ENCODE data around the gene PIGN.

The PIGN gene

DNA sequence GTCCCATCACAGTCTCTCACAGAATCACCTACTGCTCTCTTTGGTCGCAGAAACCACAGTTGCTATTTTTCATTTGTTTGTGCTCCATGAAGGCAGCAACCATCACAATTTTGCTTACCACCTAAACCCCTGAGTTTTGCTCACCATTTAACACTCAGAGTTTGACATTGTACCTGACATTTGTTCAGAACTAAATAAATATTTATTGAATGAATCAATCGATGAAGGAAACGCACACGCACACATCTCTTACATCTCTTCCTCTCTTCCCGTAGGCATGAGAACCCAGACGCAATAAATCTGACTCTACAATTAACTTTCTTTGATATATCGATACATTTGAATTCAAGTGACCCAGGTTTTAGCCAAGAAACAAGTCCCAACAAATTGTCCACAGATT lies 188.5 kb downstream of the PIGN start:
- POLR2A ChIA-PET, result no interaction called here
- H3K4me1 ChIP-seq (ENCODE audit: control extremely low read depth in 1 of 4, control insufficient read depth in 4 of 4, insufficient read depth in 4 of 4, low read length in 3 of 4), result peaks cover 0 to 2% (median 0%) of the 10 kb centered on the region in 4 experiments

DNA sequence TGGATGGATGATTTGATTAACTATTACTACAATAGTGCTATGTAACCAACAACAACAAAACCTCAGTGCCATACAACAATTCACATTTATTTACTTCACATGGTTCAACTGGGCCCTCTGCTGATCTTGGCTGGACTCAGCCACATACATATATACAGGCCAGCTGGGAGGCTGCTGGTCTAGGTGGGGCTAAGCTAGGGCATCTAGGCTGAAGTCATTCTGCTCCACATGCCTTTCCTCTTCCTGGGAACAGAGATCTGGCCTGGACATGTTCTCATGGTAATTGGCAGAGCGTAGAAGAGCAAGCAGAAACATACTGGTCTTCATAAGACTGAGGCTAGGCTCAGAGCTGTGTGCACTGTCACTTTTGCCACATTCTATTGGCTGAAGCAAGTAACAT lies 191.2 kb downstream of the PIGN start:
- Histone ChIP-seq H3K27ac (ENCODE audit: insufficient read depth in 1 of 2, low read depth in 1 of 2, low read length in 2 of 2, poor library complexity in 1 of 2, severe bottlenecking in 2 of 2) (no peak overlapping the region), H3K36me3 (ENCODE audit: control insufficient read depth in 4 of 4, insufficient read depth in 4 of 4, low read length in 3 of 4) (no peaks in the 10 kb centered on the region), H3K9me3 (ENCODE audit: control extremely low read depth in 1 of 5, control insufficient read depth in 4 of 5, insufficient read depth in 2 of 5, low read depth in 1 of 5, low read length in 4 of 5) (no peaks in the 10 kb centered on the region), H3K4me3 (ENCODE audit: control insufficient read depth in 1 of 7, extremely low read depth in 1 of 7, insufficient read depth in 4 of 7, low read depth in 2 of 7, low read length in 6 of 7) (no peak overlapping the region), H3K4me1 (ENCODE audit: control extremely low read depth in 1 of 4, control insufficient read depth in 4 of 4, insufficient read depth in 4 of 4, low read length in 3 of 4) (peaks cover 0 to 17% (median 2%) of the 10 kb centered on the region in 4 experiments), H3K27me3 (replicated peaks in 2 of 5; ENCODE audit: control insufficient read depth in 4 of 5, insufficient read depth in 5 of 5, low read length in 4 of 5) (no peaks in the 10 kb centered on the region)
- no peak for DNase-seq
- CTCF ChIA-PET, result no interaction called here
- POLR2A ChIA-PET, result no interaction called here
- 100% methylated on average over 1 of the region's 1 CpG for WGBS (ENCODE audit: insufficient coverage)

More for the DNA sequence above, 188.5 kb downstream of the PIGN start:
- Histone ChIP-seq H3K36me3 (ENCODE audit: control insufficient read depth in 4 of 4, insufficient read depth in 4 of 4, low read length in 3 of 4) (no peaks in the 10 kb centered on the region), H3K9me3 (ENCODE audit: control extremely low read depth in 1 of 5, control insufficient read depth in 4 of 5, insufficient read depth in 2 of 5, low read depth in 1 of 5, low read length in 4 of 5) (peaks cover 0 to 5% (median 3%) of the 10 kb centered on the region in 5 experiments), H3K4me3 (ENCODE audit: control insufficient read depth in 1 of 7, extremely low read depth in 1 of 7, insufficient read depth in 4 of 7, low read depth in 2 of 7, low read length in 6 of 7) (no peak overlapping the region), H3K27me3 (replicated peaks in 2 of 5; ENCODE audit: control insufficient read depth in 4 of 5, insufficient read depth in 5 of 5, low read length in 4 of 5) (no peaks in the 10 kb centered on the region), H3K27ac (ENCODE audit: insufficient read depth in 1 of 2, low read depth in 1 of 2, low read length in 2 of 2, poor library complexity in 1 of 2, severe bottlenecking in 2 of 2) (no peak overlapping the region)
- CTCF ChIA-PET, result no interaction called here
- DNase-seq, result no peak
- WGBS (ENCODE audit: insufficient coverage), result 96% methylated on average over 6 of the region's 7 CpGs

DNA sequence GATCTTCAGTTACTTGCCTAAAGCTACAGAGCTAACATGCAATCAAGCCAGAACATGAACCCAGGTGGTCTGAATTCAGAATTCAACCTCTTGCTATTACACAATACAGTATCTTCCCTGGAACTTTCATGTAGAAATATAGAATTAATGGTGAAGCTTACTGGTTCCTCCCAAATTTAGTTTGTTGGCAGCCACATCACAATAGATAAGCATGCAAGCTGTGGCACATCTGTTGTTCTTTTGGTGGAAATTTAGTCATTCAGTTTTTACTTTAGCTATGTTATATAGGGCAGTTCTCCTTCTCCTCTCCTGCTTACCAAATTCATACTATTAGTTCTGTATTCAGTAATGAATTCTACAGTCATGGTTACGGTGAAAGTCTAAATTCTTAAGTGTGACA lies 193.0 kb downstream of the PIGN start:
- Histone ChIP-seq H3K36me3 (ENCODE audit: control insufficient read depth in 4 of 4, insufficient read depth in 4 of 4, low read length in 3 of 4) (no peaks in the 10 kb centered on the region), H3K4me1 (ENCODE audit: control extremely low read depth in 1 of 4, control insufficient read depth in 4 of 4, insufficient read depth in 4 of 4, low read length in 3 of 4) (peaks cover 0 to 17% (median 2%) of the 10 kb centered on the region in 4 experiments), H3K9me3 (ENCODE audit: control extremely low read depth in 1 of 5, control insufficient read depth in 4 of 5, insufficient read depth in 2 of 5, low read depth in 1 of 5, low read length in 4 of 5) (no peaks in the 10 kb centered on the region), H3K27ac (ENCODE audit: insufficient read depth in 1 of 2, low read depth in 1 of 2, low read length in 2 of 2, poor library complexity in 1 of 2, severe bottlenecking in 2 of 2) (no peak overlapping the region), H3K4me3 (ENCODE audit: control insufficient read depth in 1 of 7, extremely low read depth in 1 of 7, insufficient read depth in 4 of 7, low read depth in 2 of 7, low read length in 6 of 7) (no peak overlapping the region), H3K27me3 (replicated peaks in 2 of 5; ENCODE audit: control insufficient read depth in 4 of 5, insufficient read depth in 5 of 5, low read length in 4 of 5) (no peaks in the 10 kb centered on the region)
- CTCF ChIA-PET, result interaction anchor here (0.9 kb wide), 1 partner anchor 179 kb away, joined by 3 read pairs; no protein-coding TSS in a partner anchor
- POLR2A ChIA-PET, result no interaction called here
- DNase-seq, result no peak
- no CpG with 5 or more reads among the region's 1 CpG for WGBS (ENCODE audit: insufficient coverage)

DNA sequence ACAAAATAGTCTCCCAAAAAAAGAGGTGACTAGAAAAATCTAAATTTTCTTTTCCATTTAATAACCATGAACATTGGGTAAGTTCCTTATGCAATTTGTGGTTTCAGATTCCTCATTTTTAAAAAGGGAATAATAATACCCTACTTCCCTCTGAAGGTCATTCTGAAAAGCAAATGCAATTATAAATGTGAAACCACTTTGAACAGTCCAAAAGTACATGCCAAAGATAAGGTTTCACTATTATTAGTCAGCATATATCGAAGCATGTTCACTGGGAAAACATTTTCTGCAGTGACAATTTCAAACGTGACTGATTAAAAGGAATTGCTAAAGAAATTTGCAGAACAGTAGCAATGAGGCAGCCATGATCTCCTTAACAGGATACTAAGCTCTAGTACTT lies 193.9 kb downstream of the PIGN start:
- H3K9me3 ChIP-seq (ENCODE audit: control extremely low read depth in 1 of 5, control insufficient read depth in 4 of 5, insufficient read depth in 2 of 5, low read depth in 1 of 5, low read length in 4 of 5), result no peaks in the 10 kb centered on the region
- no peaks in the 10 kb centered on the region for H3K27me3 ChIP-seq (replicated peaks in 2 of 5; ENCODE audit: control insufficient read depth in 4 of 5, insufficient read depth in 5 of 5, low read length in 4 of 5)
- H3K4me3 ChIP-seq (ENCODE audit: control insufficient read depth in 1 of 7, extremely low read depth in 1 of 7, insufficient read depth in 4 of 7, low read depth in 2 of 7, low read length in 6 of 7), result no peak overlapping the region
- POLR2A ChIA-PET, result no interaction called here
- no peak overlapping the region for H3K27ac ChIP-seq (ENCODE audit: insufficient read depth in 1 of 2, low read depth in 1 of 2, low read length in 2 of 2, poor library complexity in 1 of 2, severe bottlenecking in 2 of 2)
- CTCF ChIA-PET, result no interaction called here
- WGBS (ENCODE audit: insufficient coverage), result 0% methylated on average over 2 of the region's 2 CpGs
- peaks cover 0 to 17% (median 2%) of the 10 kb centered on the region in 4 experiments for H3K4me1 ChIP-seq (ENCODE audit: control extremely low read depth in 1 of 4, control insufficient read depth in 4 of 4, insufficient read depth in 4 of 4, low read length in 3 of 4)
- DNase-seq, result peak in 2 of 3 donors; percentile 17 to 30
- no peaks in the 10 kb centered on the region for H3K36me3 ChIP-seq (ENCODE audit: control insufficient read depth in 4 of 4, insufficient read depth in 4 of 4, low read length in 3 of 4)

DNA sequence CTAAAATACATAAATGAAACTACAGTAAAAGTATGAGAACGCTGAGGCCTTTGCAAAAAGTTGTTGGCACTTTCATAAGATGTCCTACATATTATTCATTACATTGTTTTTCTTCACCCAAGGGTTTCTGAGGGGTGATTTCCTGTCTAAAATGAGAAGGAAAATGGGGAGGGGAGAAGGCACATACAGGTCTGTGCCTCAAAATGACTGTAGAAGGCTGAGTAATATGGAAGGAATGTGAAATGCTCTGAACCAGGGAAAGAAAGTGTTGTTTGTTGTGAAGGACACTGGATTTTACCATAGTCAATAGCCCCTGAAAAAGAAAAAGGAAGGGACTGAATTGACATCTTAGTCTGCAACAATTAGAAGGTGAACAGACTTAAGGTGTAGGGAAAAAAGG lies 194.6 kb downstream of the PIGN start:
- Histone ChIP-seq H3K36me3 (ENCODE audit: control insufficient read depth in 4 of 4, insufficient read depth in 4 of 4, low read length in 3 of 4) (no peaks in the 10 kb centered on the region), H3K4me1 (ENCODE audit: control extremely low read depth in 1 of 4, control insufficient read depth in 4 of 4, insufficient read depth in 4 of 4, low read length in 3 of 4) (peaks cover 0 to 17% (median 2%) of the 10 kb centered on the region in 4 experiments), H3K9me3 (ENCODE audit: control extremely low read depth in 1 of 5, control insufficient read depth in 4 of 5, insufficient read depth in 2 of 5, low read depth in 1 of 5, low read length in 4 of 5) (peaks cover 0 to 1% (median 0%) of the 10 kb centered on the region in 5 experiments), H3K27ac (ENCODE audit: insufficient read depth in 1 of 2, low read depth in 1 of 2, low read length in 2 of 2, poor library complexity in 1 of 2, severe bottlenecking in 2 of 2) (no peak overlapping the region), H3K27me3 (replicated peaks in 2 of 5; ENCODE audit: control insufficient read depth in 4 of 5, insufficient read depth in 5 of 5, low read length in 4 of 5) (no peaks in the 10 kb centered on the region), H3K4me3 (ENCODE audit: control insufficient read depth in 1 of 7, extremely low read depth in 1 of 7, insufficient read depth in 4 of 7, low read depth in 2 of 7, low read length in 6 of 7) (no peak overlapping the region)
- ChIA-PET CTCF (no interaction called here), POLR2A (no interaction called here)
- no peak for DNase-seq
- WGBS (ENCODE audit: insufficient coverage), result no CpG with 5 or more reads among the region's 1 CpG

DNA sequence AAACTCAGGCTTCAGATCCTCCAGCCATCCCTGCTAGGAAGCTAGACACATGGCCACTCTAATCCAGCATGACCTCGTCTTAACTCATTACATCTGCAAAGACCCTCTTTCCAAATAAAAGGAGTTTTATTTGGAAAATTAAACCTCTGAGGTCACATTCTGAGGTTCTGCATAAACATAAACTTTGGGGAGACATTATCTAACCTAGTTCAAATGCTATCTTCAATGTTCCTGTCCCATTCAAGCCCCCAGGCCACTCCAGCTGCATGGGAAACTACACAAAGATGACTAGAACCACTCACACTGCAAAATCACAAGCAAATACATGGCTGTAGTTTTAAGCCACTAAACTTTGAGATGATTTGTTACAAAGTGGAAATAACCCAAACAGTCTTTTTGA lies 195.0 kb downstream of the PIGN start:
- H3K27ac ChIP-seq (ENCODE audit: insufficient read depth in 1 of 2, low read depth in 1 of 2, low read length in 2 of 2, poor library complexity in 1 of 2, severe bottlenecking in 2 of 2), result no peak overlapping the region
- DNase-seq, result no peak
- peaks cover 0 to 3% (median 0%) of the 10 kb centered on the region in 5 experiments for H3K9me3 ChIP-seq (ENCODE audit: control extremely low read depth in 1 of 5, control insufficient read depth in 4 of 5, insufficient read depth in 2 of 5, low read depth in 1 of 5, low read length in 4 of 5)
- no peaks in the 10 kb centered on the region for H3K36me3 ChIP-seq (ENCODE audit: control insufficient read depth in 4 of 4, insufficient read depth in 4 of 4, low read length in 3 of 4)
- ChIA-PET CTCF (no interaction called here), POLR2A (no interaction called here)
- peaks cover 0 to 17% (median 2%) of the 10 kb centered on the region in 4 experiments for H3K4me1 ChIP-seq (ENCODE audit: control extremely low read depth in 1 of 4, control insufficient read depth in 4 of 4, insufficient read depth in 4 of 4, low read length in 3 of 4)
- H3K27me3 ChIP-seq (replicated peaks in 2 of 5; ENCODE audit: control insufficient read depth in 4 of 5, insufficient read depth in 5 of 5, low read length in 4 of 5), result no peaks in the 10 kb centered on the region
- no CpG with 5 or more reads among the region's 1 CpG for WGBS (ENCODE audit: insufficient coverage)
- no peak overlapping the region for H3K4me3 ChIP-seq (ENCODE audit: control insufficient read depth in 1 of 7, extremely low read depth in 1 of 7, insufficient read depth in 4 of 7, low read depth in 2 of 7, low read length in 6 of 7)

DNA sequence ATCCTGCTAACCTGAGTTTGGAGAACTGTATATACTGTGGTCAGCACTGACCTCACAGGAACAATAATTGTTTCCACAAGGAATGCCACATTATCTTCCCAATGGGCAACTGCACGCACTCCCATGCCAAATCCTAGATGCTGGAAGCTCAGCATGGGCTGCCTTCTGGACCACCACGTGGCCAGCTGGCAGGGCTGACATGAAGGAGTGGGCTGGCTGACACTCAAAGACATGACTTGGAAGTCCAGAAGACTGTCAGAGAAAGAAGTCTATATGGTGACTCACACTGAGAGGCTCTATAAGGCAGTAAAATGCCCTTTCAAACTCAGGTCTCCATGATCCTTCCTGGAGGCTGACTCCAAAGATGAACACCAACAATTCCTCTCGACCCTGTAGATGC lies 195.7 kb downstream of the PIGN start:
- H3K9me3 ChIP-seq (ENCODE audit: control extremely low read depth in 1 of 5, control insufficient read depth in 4 of 5, insufficient read depth in 2 of 5, low read depth in 1 of 5, low read length in 4 of 5), result peaks cover 0 to 3% (median 0%) of the 10 kb centered on the region in 5 experiments
- CTCF ChIA-PET, result no interaction called here
- peaks cover 0 to 17% (median 2%) of the 10 kb centered on the region in 4 experiments for H3K4me1 ChIP-seq (ENCODE audit: control extremely low read depth in 1 of 4, control insufficient read depth in 4 of 4, insufficient read depth in 4 of 4, low read length in 3 of 4)
- POLR2A ChIA-PET, result no interaction called here
- H3K27ac ChIP-seq (ENCODE audit: insufficient read depth in 1 of 2, low read depth in 1 of 2, low read length in 2 of 2, poor library complexity in 1 of 2, severe bottlenecking in 2 of 2), result no peak overlapping the region
- no peak overlapping the region for H3K4me3 ChIP-seq (ENCODE audit: control insufficient read depth in 1 of 7, extremely low read depth in 1 of 7, insufficient read depth in 4 of 7, low read depth in 2 of 7, low read length in 6 of 7)
- no peak for DNase-seq
- H3K36me3 ChIP-seq (ENCODE audit: control insufficient read depth in 4 of 4, insufficient read depth in 4 of 4, low read length in 3 of 4), result no peaks in the 10 kb centered on the region
- H3K27me3 ChIP-seq (replicated peaks in 2 of 5; ENCODE audit: control insufficient read depth in 4 of 5, insufficient read depth in 5 of 5, low read length in 4 of 5), result no peaks in the 10 kb centered on the region
- 100% methylated on average over 3 of the region's 3 CpGs for WGBS (ENCODE audit: insufficient coverage)
